ENCODE data around the gene ARSA. TPM values are rescaled to one million over a fixed set of nuclear protein-coding genes. Genes with fewer than 3 reads are reported as not detected.

ARSA gene
- total and polyA plus RNA-seq, 2 of the 13 experiments (the other 11 are each of a cell fraction or from before 2014, with no cell fraction given), result 9.0 to 11.5 TPM

GRCh38 chr22:50609599-50609998 lies 18.4 kb downstream of the ARSA start:
- no peaks in the 10 kb centered on the region for H3K36me3 ChIP-seq (replicated peaks in 1 of 2; ENCODE audit: control insufficient read depth in 1 of 2, insufficient read depth in 2 of 2, low read length in 2 of 2)
- intact Hi-C loops (cut with micrococcal nuclease; ENCODE audit: unreplicated experiment), result no loop called here

More at GRCh38 chr22:50609599-50609998, 18.4 kb downstream of the ARSA start:
- ChIA-PET CTCF (ENCODE audit: low intra/inter-chr PET ratio, low total read pairs) (no interaction called here), POLR2A (interaction anchor here (1.8 kb wide), 1 partner anchor 27 kb away, joined by 4 read pairs; the partner anchor contains the start of gene CHKB)
- no peak for TF ChIP-seq ZNF780A (CRISPR knock-in tag; IDR thresholded peaks at IDR 0.05)
- TF ChIP-seq MLLT10 (CRISPR knock-in tag; IDR thresholded peaks at IDR 0.05), result no peak
- TF ChIP-seq ZNF18 (CRISPR knock-in tag; IDR thresholded peaks at IDR 0.05; ENCODE audit: insufficient replicate concordance), result no peak
- TF ChIP-seq MXD1 (CRISPR knock-in tag; IDR thresholded peaks at IDR 0.05), result no peak
- TF ChIP-seq, protein P1, sequence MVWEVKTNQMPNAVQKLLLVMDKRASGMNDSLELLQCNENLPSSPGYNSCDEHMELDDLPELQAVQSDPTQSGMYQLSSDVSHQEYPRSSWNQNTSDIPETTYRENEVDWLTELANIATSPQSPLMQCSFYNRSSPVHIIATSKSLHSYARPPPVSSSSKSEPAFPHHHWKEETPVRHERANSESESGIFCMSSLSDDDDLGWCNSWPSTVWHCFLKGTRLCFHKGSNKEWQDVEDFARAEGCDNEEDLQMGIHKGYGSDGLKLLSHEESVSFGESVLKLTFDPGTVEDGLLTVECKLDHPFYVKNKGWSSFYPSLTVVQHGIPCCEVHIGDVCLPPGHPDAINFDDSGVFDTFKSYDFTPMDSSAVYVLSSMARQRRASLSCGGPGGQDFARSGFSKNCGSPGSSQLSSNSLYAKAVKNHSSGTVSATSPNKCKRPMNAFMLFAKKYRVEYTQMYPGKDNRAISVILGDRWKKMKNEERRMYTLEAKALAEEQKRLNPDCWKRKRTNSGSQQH (CRISPR knock-in tag; IDR thresholded peaks at IDR 0.05; ENCODE audit: low read depth), result no peak
- TF ChIP-seq ZNF136 (CRISPR knock-in tag; IDR thresholded peaks at IDR 0.05; ENCODE audit: low read depth), result no peak
- TF ChIP-seq GLI4 (CRISPR knock-in tag; IDR thresholded peaks at IDR 0.05; ENCODE audit: borderline replicate concordance), result no peak
- no peak for TF ChIP-seq ZNF512B (CRISPR knock-in tag; IDR thresholded peaks at IDR 0.05; ENCODE audit: borderline replicate concordance)
- TF ChIP-seq, protein P2, sequence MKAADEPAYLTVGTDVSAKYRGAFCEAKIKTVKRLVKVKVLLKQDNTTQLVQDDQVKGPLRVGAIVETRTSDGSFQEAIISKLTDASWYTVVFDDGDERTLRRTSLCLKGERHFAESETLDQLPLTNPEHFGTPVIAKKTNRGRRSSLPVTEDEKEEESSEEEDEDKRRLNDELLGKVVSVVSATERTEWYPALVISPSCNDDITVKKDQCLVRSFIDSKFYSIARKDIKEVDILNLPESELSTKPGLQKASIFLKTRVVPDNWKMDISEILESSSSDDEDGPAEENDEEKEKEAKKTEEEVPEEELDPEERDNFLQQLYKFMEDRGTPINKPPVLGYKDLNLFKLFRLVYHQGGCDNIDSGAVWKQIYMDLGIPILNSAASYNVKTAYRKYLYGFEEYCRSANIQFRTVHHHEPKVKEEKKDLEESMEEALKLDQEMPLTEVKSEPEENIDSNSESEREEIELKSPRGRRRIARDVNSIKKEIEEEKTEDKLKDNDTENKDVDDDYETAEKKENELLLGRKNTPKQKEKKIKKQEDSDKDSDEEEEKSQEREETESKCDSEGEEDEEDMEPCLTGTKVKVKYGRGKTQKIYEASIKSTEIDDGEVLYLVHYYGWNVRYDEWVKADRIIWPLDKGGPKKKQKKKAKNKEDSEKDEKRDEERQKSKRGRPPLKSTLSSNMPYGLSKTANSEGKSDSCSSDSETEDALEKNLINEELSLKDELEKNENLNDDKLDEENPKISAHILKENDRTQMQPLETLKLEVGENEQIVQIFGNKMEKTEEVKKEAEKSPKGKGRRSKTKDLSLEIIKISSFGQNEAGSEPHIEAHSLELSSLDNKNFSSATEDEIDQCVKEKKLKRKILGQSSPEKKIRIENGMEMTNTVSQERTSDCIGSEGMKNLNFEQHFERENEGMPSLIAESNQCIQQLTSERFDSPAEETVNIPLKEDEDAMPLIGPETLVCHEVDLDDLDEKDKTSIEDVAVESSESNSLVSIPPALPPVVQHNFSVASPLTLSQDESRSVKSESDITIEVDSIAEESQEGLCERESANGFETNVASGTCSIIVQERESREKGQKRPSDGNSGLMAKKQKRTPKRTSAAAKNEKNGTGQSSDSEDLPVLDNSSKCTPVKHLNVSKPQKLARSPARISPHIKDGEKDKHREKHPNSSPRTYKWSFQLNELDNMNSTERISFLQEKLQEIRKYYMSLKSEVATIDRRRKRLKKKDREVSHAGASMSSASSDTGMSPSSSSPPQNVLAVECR (CRISPR knock-in tag; IDR thresholded peaks at IDR 0.05; ENCODE audit: borderline replicate concordance), result no peak
- TF ChIP-seq ZNF773 (CRISPR knock-in tag; IDR thresholded peaks at IDR 0.05; ENCODE audit: borderline replicate concordance), result no peak
- TF ChIP-seq ZNF101 (CRISPR knock-in tag; IDR thresholded peaks at IDR 0.05; ENCODE audit: borderline replicate concordance, low read depth), result no peak
- no peak for TF ChIP-seq ZNF883 (CRISPR knock-in tag; IDR thresholded peaks at IDR 0.05; ENCODE audit: not compliant biosample characterization)
- TF ChIP-seq KLF12 (CRISPR knock-in tag; IDR thresholded peaks at IDR 0.05; ENCODE audit: borderline replicate concordance), result no peak
- no peak overlapping the region for H3K4me3 ChIP-seq (replicated peaks in 1 of 3; ENCODE audit: insufficient read depth in 1 of 3, low read depth in 2 of 3, low read length in 3 of 3)
- no TSS peak for BruUV-seq (replicated peaks)
- 59% methylated on average over 7 of the region's 12 CpGs for WGBS (ENCODE audit: low lambda C conversion rate)
- FAIRE-seq (no peak), DNase-seq (ENCODE audit: low spot score) (no peak), ATAC-seq (no peak)
- H3K9ac ChIP-seq (ENCODE audit: insufficient read depth, low read depth, low read length), result no peak overlapping the region
- in situ Hi-C loops (cut with HindIII; ENCODE audit: extremely low pct_ligation_motif_present, low pct_unique_long_range_greater_than_20kb), result no loop called here
- H3K27ac ChIP-seq (ENCODE audit: extremely low read length, insufficient read depth, low read length), result no peak overlapping the region
- H3K27me3 ChIP-seq (ENCODE audit: control insufficient read depth in 1 of 2, insufficient read depth in 2 of 2, low read length in 2 of 2), result peaks cover 0 to 6% of the 10 kb centered on the region in 2 experiments; a peak in 2 of 5 replicates
- peaks cover 22% of the 10 kb centered on the region for H3K4me1 ChIP-seq (ENCODE audit: insufficient read depth, low read length)
- no peak overlapping the region for H2AFZ ChIP-seq (ENCODE audit: low read length)
- H3K9me3 ChIP-seq (ENCODE audit: low read length), result no peaks in the 10 kb centered on the region
- no peaks in the 10 kb centered on the region for H4K20me1 ChIP-seq (ENCODE audit: insufficient read depth, low read length)
- H3K79me2 ChIP-seq (ENCODE audit: insufficient read depth, low read length), result no peaks in the 10 kb centered on the region
- no peak overlapping the region for H3K4me2 ChIP-seq (ENCODE audit: low read depth, low read length)

Data from HepG2 (cell line).